Loucy (cell line): ENCODE results near the gene ULK3.

Source experiments
- H2AFZ ChIP-seq: fragments of 200-600 bp; sonication (generic); 2 replicates; pipeline ENCODE4 v1.6.0; 2016; ENCODE audit warnings: antibody characterized with exemption, mild to moderate bottlenecking, low read length, moderate library complexity
- H3F3A ChIP-seq: fragments of 200-600 bp; 2 replicates; pipeline ENCODE4 v1.6.0; 2016; ENCODE audit warnings: antibody characterized with exemption, low read depth, mild to moderate bottlenecking
- H3K27me3 ChIP-seq: fragments of 200-600 bp; sonication (generic); 2 replicates; pipeline ENCODE4 v1.6.1; 2014; ENCODE audit warnings: low read length, mild to moderate bottlenecking; ENCODE audit not compliant: insufficient read depth, poor library complexity, severe bottlenecking
- H3K36me3 ChIP-seq: fragments of 200-600 bp; sonication (generic); 2 replicates; pipeline ENCODE4 v1.6.1; 2016; ENCODE audit warnings: low read length; ENCODE audit not compliant: insufficient read depth
- H3K4me1 ChIP-seq: fragments of 200-600 bp; sonication (generic); 2 replicates; pipeline ENCODE4 v1.5.1; 2014; ENCODE audit warnings: low read length, mild to moderate bottlenecking; ENCODE audit not compliant: insufficient read depth, poor library complexity, severe bottlenecking
- H3K4me2 ChIP-seq: fragments of 200-600 bp; sonication (generic); 2 replicates; pipeline ENCODE4 v1.6.0; 2014; ENCODE audit warnings: antibody characterized with exemption, low read length, low read depth, mild to moderate bottlenecking; ENCODE audit not compliant: poor library complexity, severe bottlenecking
- H3K4me3 ChIP-seq: fragments of 200-600 bp; sonication (generic); 2 replicates; pipeline ENCODE4 v1.5.1; 2014; ENCODE audit warnings: low read length, mild to moderate bottlenecking, mixed read lengths; ENCODE audit not compliant: poor library complexity, severe bottlenecking
- H3K79me2 ChIP-seq: fragments of 200-600 bp; sonication (generic); 2 replicates; pipeline ENCODE4 v1.6.1; 2014; ENCODE audit warnings: low read length; ENCODE audit not compliant: insufficient read depth
- H3K9ac ChIP-seq: fragments of 200-600 bp; sonication (generic); 2 replicates; pipeline ENCODE4 v1.6.0; 2014; ENCODE audit warnings: mild to moderate bottlenecking, low read depth, low read length, moderate library complexity; ENCODE audit not compliant: poor library complexity, severe bottlenecking
- H3K9me2 ChIP-seq: fragments of 200-600 bp; sonication (generic); replicated peaks from 2 replicates; pipeline ENCODE4 v1.6.1; 2016; ENCODE audit warnings: low read depth, low read length, mixed read lengths
- H3K9me3 ChIP-seq: fragments of 200-600 bp; sonication (generic); 2 replicates; pipeline ENCODE4 v1.6.1; 2014; ENCODE audit warnings: mild to moderate bottlenecking, antibody characterized with exemption, low read length, low read depth; ENCODE audit not compliant: insufficient read depth
- H4K20me1 ChIP-seq: fragments of 200-600 bp; sonication (generic); 2 replicates; pipeline ENCODE4 v1.6.0; 2014; ENCODE audit warnings: antibody characterized with exemption, low read length, mild to moderate bottlenecking; ENCODE audit not compliant: insufficient read depth, poor library complexity, severe bottlenecking
- EZH2phosphoT487 ChIP-seq: fragments of 200-600 bp; IDR thresholded peaks from 2 replicates; pipeline ENCODE4 v1.6.1; 2018; ENCODE audit warnings: antibody characterized with exemption, mild to moderate bottlenecking, moderate library complexity, borderline replicate concordance
- TF ChIP-seq, protein P1 (sequence below): fragments of 200-600 bp; sonication (generic); conservative IDR thresholded peaks from 2 replicates; pipeline ENCODE4 v1.5.1; 2014; ENCODE audit warnings: mild to moderate bottlenecking, antibody characterized with exemption, low read length

ULK3 gene

DNA sequence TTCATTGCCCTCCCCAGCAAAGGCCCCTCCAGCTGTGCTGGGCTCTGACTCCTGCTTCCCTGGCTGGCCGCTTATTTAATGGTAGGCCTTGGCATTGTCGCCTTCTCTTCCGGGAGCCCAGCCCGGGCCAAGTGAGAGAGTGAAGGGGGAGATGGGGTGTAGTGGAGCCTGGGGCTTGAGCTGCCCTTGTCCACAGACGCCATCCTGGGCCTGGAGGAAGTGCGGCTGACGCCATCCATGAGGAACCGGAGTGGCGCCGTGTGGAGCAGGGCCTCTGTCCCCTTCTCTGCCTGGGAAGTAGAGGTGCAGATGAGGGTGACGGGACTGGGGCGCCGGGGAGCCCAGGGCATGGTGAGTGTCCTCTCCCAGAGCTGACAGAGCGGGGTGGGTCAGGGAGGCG, 27.0 kb downstream of the ULK3 start:
- H3K9me3 ChIP-seq: no peaks in the 10 kb centered on the region
- no peaks in the 10 kb centered on the region for H4K20me1 ChIP-seq
- H3K9ac ChIP-seq: no peak overlapping the region
- no peak overlapping the region for H3K4me3 ChIP-seq
- no peaks in the 10 kb centered on the region for H3F3A ChIP-seq
- TF ChIP-seq, protein P1, sequence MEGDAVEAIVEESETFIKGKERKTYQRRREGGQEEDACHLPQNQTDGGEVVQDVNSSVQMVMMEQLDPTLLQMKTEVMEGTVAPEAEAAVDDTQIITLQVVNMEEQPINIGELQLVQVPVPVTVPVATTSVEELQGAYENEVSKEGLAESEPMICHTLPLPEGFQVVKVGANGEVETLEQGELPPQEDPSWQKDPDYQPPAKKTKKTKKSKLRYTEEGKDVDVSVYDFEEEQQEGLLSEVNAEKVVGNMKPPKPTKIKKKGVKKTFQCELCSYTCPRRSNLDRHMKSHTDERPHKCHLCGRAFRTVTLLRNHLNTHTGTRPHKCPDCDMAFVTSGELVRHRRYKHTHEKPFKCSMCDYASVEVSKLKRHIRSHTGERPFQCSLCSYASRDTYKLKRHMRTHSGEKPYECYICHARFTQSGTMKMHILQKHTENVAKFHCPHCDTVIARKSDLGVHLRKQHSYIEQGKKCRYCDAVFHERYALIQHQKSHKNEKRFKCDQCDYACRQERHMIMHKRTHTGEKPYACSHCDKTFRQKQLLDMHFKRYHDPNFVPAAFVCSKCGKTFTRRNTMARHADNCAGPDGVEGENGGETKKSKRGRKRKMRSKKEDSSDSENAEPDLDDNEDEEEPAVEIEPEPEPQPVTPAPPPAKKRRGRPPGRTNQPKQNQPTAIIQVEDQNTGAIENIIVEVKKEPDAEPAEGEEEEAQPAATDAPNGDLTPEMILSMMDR: no peak
- TF ChIP-seq EZH2phosphoT487: no peak
- H3K4me1 ChIP-seq: no peaks in the 10 kb centered on the region
- H3K4me2 ChIP-seq: no peak overlapping the region
- no peaks in the 10 kb centered on the region for H3K79me2 ChIP-seq
- H3K36me3 ChIP-seq: no peaks in the 10 kb centered on the region
- H2AFZ ChIP-seq: no peak overlapping the region
- H3K27me3 ChIP-seq: no peaks in the 10 kb centered on the region
- no peaks in the 10 kb centered on the region for H3K9me2 ChIP-seq

- Histone ChIP-seq H3K4me1 (no peaks in the 10 kb centered on the region), H3K9ac (no peak overlapping the region), H4K20me1 (no peaks in the 10 kb centered on the region), H2AFZ (no peak overlapping the region), H3K4me3 (no peak overlapping the region), H3K9me3 (no peaks in the 10 kb centered on the region), H3K4me2 (no peak overlapping the region), H3F3A (no peaks in the 10 kb centered on the region), H3K9me2 (no peaks in the 10 kb centered on the region), H3K36me3 (no peaks in the 10 kb centered on the region), H3K79me2 (no peaks in the 10 kb centered on the region), H3K27me3 (no peaks in the 10 kb centered on the region)
- no peak for TF ChIP-seq EZH2phosphoT487
- TF ChIP-seq, protein P1: no peak
Measured at GRCh38 chr15:74815121-74815934, 27.6 kb downstream of the ULK3 start.

GRCh38 chr15:74812533-74812932, 30.4 kb downstream of the ULK3 start, which contains the start of gene LMAN1L:
TSS of gene LMAN1L (plus strand) at chr15:74812835. CDS start at chr15:74812855, 20 bp downstream.
- Histone ChIP-seq H3K9me3 (no peaks in the 10 kb centered on the region), H4K20me1 (no peaks in the 10 kb centered on the region), H2AFZ (no peak within 1 kb of the TSS), H3F3A (no peaks in the 10 kb centered on the region), H3K79me2 (no peaks in the 10 kb centered on the region), H3K4me1 (no peaks in the 10 kb centered on the region), H3K4me3 (no peak within 1 kb of the TSS), H3K36me3 (no peaks in the 10 kb centered on the region), H3K9ac (no peak within 1 kb of the TSS), H3K9me2 (no peaks in the 10 kb centered on the region), H3K4me2 (no peak within 1 kb of the TSS), H3K27me3 (no peaks in the 10 kb centered on the region)
- TF ChIP-seq, protein P1: no peak
- TF ChIP-seq EZH2phosphoT487: no peak
